Glutamatergic neuron (in vitro differentiated cells): Measurements from ENCODE around the gene ZNF530. TPM values are rescaled to one million over a fixed set of nuclear protein-coding genes. Genes with fewer than 3 reads are reported as not detected.

ENCODE experiments used
- DNase-seq: peaks from one replicate; pipeline ENCODE4 v3.0.0; 2022
- H3K27ac Mint-ChIP-seq: one replicate; pipeline ENCODE4 v1.8.0; 2020; ENCODE audit warnings: mild to moderate bottlenecking, mixed read lengths, inconsistent platforms; ENCODE audit not compliant: unreplicated experiment
- H3K27me3 Mint-ChIP-seq: one replicate; pipeline ENCODE4 v1.8.0; 2020; ENCODE audit warnings: mild to moderate bottlenecking, moderate library complexity, mixed read lengths, inconsistent platforms; ENCODE audit not compliant: unreplicated experiment
- H3K36me3 Mint-ChIP-seq: one replicate; pipeline ENCODE4 v1.8.0; 2020; ENCODE audit warnings: mild to moderate bottlenecking, mixed read lengths, inconsistent platforms; ENCODE audit not compliant: unreplicated experiment
- H3K4me1 Mint-ChIP-seq: one replicate; pipeline ENCODE4 v1.8.0; 2020; ENCODE audit warnings: mild to moderate bottlenecking, low read depth, mixed read lengths, inconsistent platforms; ENCODE audit not compliant: unreplicated experiment
- H3K4me3 Mint-ChIP-seq: one replicate; pipeline ENCODE4 v1.8.0; 2020; ENCODE audit warnings: mild to moderate bottlenecking, mixed read lengths, inconsistent platforms; ENCODE audit not compliant: unreplicated experiment
- H3K9me3 Mint-ChIP-seq: one replicate; pipeline ENCODE4 v1.8.0; 2020; ENCODE audit warnings: mild to moderate bottlenecking, moderate library complexity, mixed read lengths, inconsistent platforms; ENCODE audit not compliant: unreplicated experiment
- CTCF ChIP-seq: fragments of 200-600 bp; sonication (generic); IDR thresholded peaks from one replicate; pipeline ENCODE4 v1.5.0; 2021; ENCODE audit not compliant: partially characterized antibody, unreplicated experiment
- total RNA-seq: library from RNA; stranded (reverse); fragmentation: NEBNext Ultra II Directional; extraction: Animal tissue kit (Norgen Biotek cat#: 25700); gene quantifications from one replicate; pipeline ENCODE4 v1.2.1, GENCODE V29; 2021; ENCODE audit not compliant: unreplicated experiment

ZNF530 gene
- total RNA-seq, 1 donor from 2014 or later, result 4.6 TPM

GRCh38 chr19:57655443-57655842 is 55.8 kb downstream of the ZNF530 start:
- H3K9me3 Mint-ChIP-seq, result peaks cover 2% of the 10 kb centered on the region
- H3K4me3 Mint-ChIP-seq, result no peak overlapping the region
- no peaks in the 10 kb centered on the region for H3K4me1 Mint-ChIP-seq
- DNase-seq, result no peak
- H3K27me3 Mint-ChIP-seq, result peaks cover 9% of the 10 kb centered on the region
- H3K27ac Mint-ChIP-seq, result no peak overlapping the region
- no peak for TF ChIP-seq CTCF
- peaks cover 4% of the 10 kb centered on the region for H3K36me3 Mint-ChIP-seq

- Mint-ChIP-seq H3K27ac (no peak overlapping the region), H3K4me3 (no peak overlapping the region), H3K27me3 (peaks cover 8% of the 10 kb centered on the region), H3K36me3 (peaks cover 4% of the 10 kb centered on the region), H3K9me3 (peaks cover 2% of the 10 kb centered on the region), H3K4me1 (no peaks in the 10 kb centered on the region)
- no peak for TF ChIP-seq CTCF
- no peak for DNase-seq
Measured at GRCh38 chr19:57656346-57656745, 56.7 kb downstream of the ZNF530 start.

Other genes starting within 250 kb of the ZNF530 start
- gene ZNF304, start 248.6 kb upstream of the ZNF530 start, total RNA-seq, result 15.8 TPM
- gene TRAPPC2B, start 236.3 kb upstream of the ZNF530 start, total RNA-seq, result 15.7 TPM
- gene ZNF547, start 236.3 kb upstream of the ZNF530 start, total RNA-seq, result 9.5 TPM
- gene ZNF548, start 210.0 kb upstream of the ZNF530 start, total RNA-seq, result 35.4 TPM
- 21.5 TPM for gene ZNF17, start 188.7 kb upstream of the ZNF530 start, total RNA-seq
- gene ZNF749, start 164.6 kb upstream of the ZNF530 start, total RNA-seq, result 23.3 TPM
- gene VN1R1, start 142.7 kb upstream of the ZNF530 start, total RNA-seq, result 2.5 TPM
- gene ZNF772, start 122.3 kb upstream of the ZNF530 start, total RNA-seq, result 33.2 TPM
- 17.7 TPM for gene ZNF419, start 112.1 kb upstream of the ZNF530 start, total RNA-seq
- 13.9 TPM for gene ZNF773, start 99.9 kb upstream of the ZNF530 start, total RNA-seq
- gene ZNF549, start 72.5 kb upstream of the ZNF530 start, total RNA-seq, result 10.8 TPM
- 12.9 TPM for gene ZNF550, start 40.0 kb upstream of the ZNF530 start, total RNA-seq
- 11.2 TPM for gene ZNF416, start 21.0 kb upstream of the ZNF530 start, total RNA-seq
- gene ZIK1, start 15.7 kb upstream of the ZNF530 start, total RNA-seq, result 21.5 TPM
- gene ZNF134, start 14.4 kb downstream of the ZNF530 start, total RNA-seq, result 41.2 TPM
- 29.5 TPM for gene ZNF211, start 33.3 kb downstream of the ZNF530 start, total RNA-seq
- gene ZSCAN4, start 69.0 kb downstream of the ZNF530 start, total RNA-seq, result 0.69 TPM
- gene ZNF551, start 82.1 kb downstream of the ZNF530 start, total RNA-seq, result 13.4 TPM
- gene ZNF154, start 109.3 kb downstream of the ZNF530 start, total RNA-seq, result 57.5 TPM
- gene ZNF671, start 127.7 kb downstream of the ZNF530 start, total RNA-seq, result 20.3 TPM
- gene ZNF776, start 146.9 kb downstream of the ZNF530 start, total RNA-seq, result 41.5 TPM
- 22.7 TPM for gene ZNF586, start 169.8 kb downstream of the ZNF530 start, total RNA-seq
- gene ZNF552, start 215.0 kb downstream of the ZNF530 start, total RNA-seq, result 14.9 TPM
- gene ZNF587B, start 230.4 kb downstream of the ZNF530 start, total RNA-seq, result 16.9 TPM
- 65.0 TPM for gene ZNF587, start 250.0 kb downstream of the ZNF530 start, total RNA-seq